Activated CD4-positive, alpha-beta memory T cell treated with anti-CD3 and anti-CD28 coated beads for 36 hours (primary cell): ENCODE data around the gene IGSF8. TPM values are rescaled to one million over a fixed set of nuclear protein-coding genes. Genes with fewer than 3 reads are reported as not detected.

Experiments used
- CTCF ChIA-PET: fragments of 350-600 bp; sonication (Branson Sonifier 250); formaldehyde crosslinking; loops from one replicate; lab custom pipeline; 2021; ENCODE audit warnings: antibody characterized with exemption, inconsistent platforms; lab: Charles Lee
- POLR2A ChIA-PET: fragments of 350-600 bp; sonication (Branson Sonifier 250); formaldehyde crosslinking; loops from one replicate; lab custom pipeline; 2021; ENCODE audit warnings: antibody characterized with exemption; lab: Charles Lee
- DNase-seq: peaks from one replicate; pipeline ENCODE4 v3.0.0-alpha.2; 2020
- H3K27ac Mint-ChIP-seq: one replicate; pipeline ENCODE4 v1.8.0; 2021; ENCODE audit warnings: mixed read lengths
- H3K27me3 Mint-ChIP-seq: one replicate; pipeline ENCODE4 v1.8.0; 2021; ENCODE audit warnings: mixed read lengths
- H3K36me3 Mint-ChIP-seq: one replicate; pipeline ENCODE4 v1.8.0; 2021; ENCODE audit warnings: mixed read lengths
- H3K4me1 Mint-ChIP-seq: one replicate; pipeline ENCODE4 v1.8.0; 2021; ENCODE audit warnings: low read depth, mixed read lengths
- H3K4me3 Mint-ChIP-seq: one replicate; pipeline ENCODE4 v1.8.0; 2021; ENCODE audit warnings: mild to moderate bottlenecking, mixed read lengths
- H3K9me3 Mint-ChIP-seq: one replicate; pipeline ENCODE4 v1.8.0; 2021; ENCODE audit warnings: mixed read lengths
- intact Hi-C: fragments of 100-400 bp; cut with micrococcal nuclease; formaldehyde crosslinking; loops from one replicate; pipeline ENCODE4 v1.15.1; 2023
- total RNA-seq, 2 experiments: library from RNA; stranded (reverse); gene quantifications; one replicate each; pipeline ENCODE4 v1.2.3, GENCODE V29; 2021

The IGSF8 gene
- total RNA-seq, 2 experiments from 2014 or later = 31.2 to 34.5 TPM

DNA sequence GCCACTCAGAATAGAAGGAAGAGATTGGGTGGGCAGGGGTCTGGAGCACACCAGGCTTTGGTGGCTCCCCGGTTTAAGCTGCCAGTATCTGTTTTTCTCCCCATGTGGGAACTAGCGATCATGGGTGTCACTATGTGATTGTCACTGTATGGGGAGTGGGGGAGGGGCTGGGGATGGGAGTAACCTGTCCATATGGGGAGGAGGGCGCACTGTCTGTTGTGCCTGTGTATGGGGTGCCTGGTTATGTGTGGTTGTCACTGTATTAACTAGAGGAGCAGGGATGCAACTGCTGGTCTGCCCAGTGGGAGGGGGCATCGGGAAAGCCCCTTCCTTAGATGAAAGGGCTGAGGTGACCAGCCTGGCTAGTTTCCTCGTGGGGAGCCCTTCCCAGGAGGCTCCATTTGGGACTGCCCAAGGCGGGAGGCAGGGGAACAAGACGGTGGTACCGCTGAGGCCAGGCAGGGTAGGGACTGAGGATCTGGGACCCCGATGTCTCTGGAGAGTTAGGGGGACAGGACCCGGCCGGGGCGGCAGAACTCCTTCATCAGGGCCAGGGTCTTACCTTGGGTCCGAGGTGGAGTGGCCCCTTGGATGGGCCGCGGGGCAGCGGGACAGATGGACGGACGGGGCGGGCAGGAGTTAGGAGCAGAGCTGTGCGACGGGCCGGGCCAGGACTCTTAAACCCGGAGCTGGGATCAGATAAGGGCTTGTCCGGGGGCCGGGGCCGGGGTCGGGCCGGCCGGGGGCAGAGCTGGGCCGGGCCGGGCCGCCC lies 28.8 kb downstream of the IGSF8 start, which contains the start of gene KCNJ10:
TSS of gene KCNJ10 (minus strand) at position 701 of the 772 bp plus-strand sequence. CDS start 27,628 bp downstream, outside the sequence.
- H3K4me3 Mint-ChIP-seq = peak within 1 kb of the TSS; percentile 58
- intact Hi-C loops = no loop called here
- H3K27ac Mint-ChIP-seq = no peak within 1 kb of the TSS
- H3K27me3 Mint-ChIP-seq = peaks cover 38% of the 10 kb centered on the region
- POLR2A ChIA-PET = no interaction called here
- H3K9me3 Mint-ChIP-seq = no peaks in the 10 kb centered on the region
- no peaks in the 10 kb centered on the region for H3K36me3 Mint-ChIP-seq
- DNase-seq = no peak
- H3K4me1 Mint-ChIP-seq = peaks cover 18% of the 10 kb centered on the region
- CTCF ChIA-PET = interaction anchor here (0.6 to 40.4 kb wide), 3 partner anchors 10 to 62 kb away, joined by 3 to 615 read pairs (median 615); partner anchors contain the start of genes KCNJ10 and KCNJ9

DNA sequence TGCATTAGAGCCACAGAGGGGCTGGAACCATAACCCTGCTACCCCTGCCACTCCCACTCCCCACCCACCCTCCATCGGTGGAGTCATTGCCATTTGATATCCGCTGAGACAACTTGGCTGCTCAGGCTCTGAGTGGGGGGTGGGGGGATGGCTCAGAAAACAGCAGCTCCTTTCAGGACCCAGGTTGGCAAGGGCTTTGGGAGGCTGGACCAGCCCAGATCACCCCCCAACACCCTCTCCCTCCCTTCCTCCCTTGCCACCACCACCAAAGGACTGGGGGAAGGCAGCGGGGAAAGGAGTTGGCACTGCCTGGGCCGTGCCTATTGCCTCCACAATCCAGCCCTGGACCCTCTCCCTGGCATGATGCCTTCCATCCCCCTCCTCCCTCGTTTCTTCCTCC lies 30.2 kb downstream of the IGSF8 start:
- H3K4me1 Mint-ChIP-seq = peaks cover 18% of the 10 kb centered on the region
- no peak overlapping the region for H3K4me3 Mint-ChIP-seq
- intact Hi-C loops = no loop called here
- DNase-seq = no peak
- no peaks in the 10 kb centered on the region for H3K36me3 Mint-ChIP-seq
- H3K27ac Mint-ChIP-seq = no peak overlapping the region
- ChIA-PET CTCF (interaction anchor here (0.7 to 40.4 kb wide), 2 partner anchors 11 to 223 kb away, joined by 3 to 615 read pairs; partner anchors contain the start of genes KCNJ10 and KCNJ9), POLR2A (no interaction called here)
- H3K27me3 Mint-ChIP-seq = peaks cover 35% of the 10 kb centered on the region
- no peaks in the 10 kb centered on the region for H3K9me3 Mint-ChIP-seq

DNA sequence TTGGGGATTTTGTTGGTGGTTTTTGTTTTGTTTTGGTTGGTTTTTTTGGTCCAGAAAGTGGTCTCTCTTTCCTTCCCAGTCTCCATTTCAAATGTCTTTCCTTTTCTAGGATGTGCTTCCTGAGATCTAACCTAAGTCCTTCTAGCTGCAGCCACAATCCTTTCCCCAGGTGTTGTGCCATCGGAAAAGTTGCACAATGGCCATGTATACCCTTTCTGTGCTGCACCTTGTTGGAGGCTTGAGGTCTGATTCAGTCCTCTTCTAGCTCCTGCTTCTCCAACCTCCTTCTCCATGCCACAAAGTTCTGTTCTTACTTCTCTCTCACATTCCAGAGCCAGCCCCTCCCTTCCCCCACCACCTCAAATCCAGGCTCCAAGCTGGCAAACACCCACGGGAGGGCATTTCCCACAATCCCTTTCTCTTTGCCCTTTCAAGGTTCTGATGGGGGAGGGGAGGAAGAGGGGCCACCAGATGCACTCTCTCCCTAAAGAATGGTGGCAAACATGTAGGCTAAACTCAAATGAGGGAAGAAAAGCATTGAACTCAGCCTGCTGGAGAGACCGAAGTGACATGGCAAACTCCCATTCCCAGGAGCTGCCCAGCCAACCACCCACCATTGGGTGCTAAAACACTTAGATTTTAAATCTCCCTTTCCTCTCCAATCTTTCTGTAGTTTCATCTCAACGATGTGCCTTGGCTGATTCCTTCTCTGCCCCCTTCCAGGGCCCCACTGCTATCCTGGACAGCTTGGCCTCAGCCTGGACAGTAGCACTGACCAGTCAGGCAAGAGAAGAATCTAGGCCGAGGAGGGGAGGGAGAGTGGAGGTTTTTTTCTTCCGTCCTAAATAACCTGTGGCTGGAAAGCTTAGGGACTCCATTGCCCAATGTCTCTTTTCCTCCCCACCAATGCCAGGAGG lies 31.3 kb downstream of the IGSF8 start:
- CTCF ChIA-PET = interaction anchor here (1.5 to 40.4 kb wide), 2 partner anchors 13 to 21 kb away, joined by 5 to 615 read pairs; partner anchors contain the start of genes KCNJ10 and KCNJ9
- H3K27me3 Mint-ChIP-seq = peaks cover 30% of the 10 kb centered on the region
- POLR2A ChIA-PET = no interaction called here
- H3K4me1 Mint-ChIP-seq = peaks cover 18% of the 10 kb centered on the region
- no peak for DNase-seq
- H3K4me3 Mint-ChIP-seq = no peak overlapping the region
- no peak overlapping the region for H3K27ac Mint-ChIP-seq
- H3K9me3 Mint-ChIP-seq = no peaks in the 10 kb centered on the region
- intact Hi-C loops = no loop called here
- no peaks in the 10 kb centered on the region for H3K36me3 Mint-ChIP-seq

DNA sequence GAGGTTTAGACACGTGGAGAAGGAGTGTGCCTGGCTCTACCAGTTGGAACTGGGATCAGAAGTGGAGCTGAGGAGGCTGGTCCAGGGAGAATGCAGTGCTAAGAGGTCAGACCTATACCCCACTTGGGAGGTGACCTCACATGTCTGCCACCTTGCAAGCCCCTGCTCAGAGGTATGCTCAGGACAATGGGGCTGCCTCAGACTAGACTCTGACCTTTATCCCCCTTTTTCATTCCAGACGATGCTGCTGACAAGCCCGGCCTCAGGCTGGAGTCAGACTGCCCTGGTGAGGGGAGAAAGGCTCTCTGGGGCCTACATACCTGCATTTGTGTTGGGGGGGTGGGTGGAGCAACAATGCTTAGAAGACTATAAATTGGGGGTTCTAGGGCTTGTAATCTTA lies 33.7 kb downstream of the IGSF8 start:
- peaks cover 16% of the 10 kb centered on the region for H3K27me3 Mint-ChIP-seq
- H3K4me3 Mint-ChIP-seq = no peak overlapping the region
- H3K27ac Mint-ChIP-seq = no peak overlapping the region
- no peaks in the 10 kb centered on the region for H3K9me3 Mint-ChIP-seq
- intact Hi-C loops = no loop called here
- DNase-seq = no peak
- no peaks in the 10 kb centered on the region for H3K36me3 Mint-ChIP-seq
- peaks cover 2% of the 10 kb centered on the region for H3K4me1 Mint-ChIP-seq
- ChIA-PET POLR2A (no interaction called here), CTCF (interaction anchor here (2.7 to 40.4 kb wide), 2 partner anchors 15 to 18 kb away, joined by 9 to 615 read pairs; partner anchors contain the start of genes KCNJ10 and KCNJ9)

DNA sequence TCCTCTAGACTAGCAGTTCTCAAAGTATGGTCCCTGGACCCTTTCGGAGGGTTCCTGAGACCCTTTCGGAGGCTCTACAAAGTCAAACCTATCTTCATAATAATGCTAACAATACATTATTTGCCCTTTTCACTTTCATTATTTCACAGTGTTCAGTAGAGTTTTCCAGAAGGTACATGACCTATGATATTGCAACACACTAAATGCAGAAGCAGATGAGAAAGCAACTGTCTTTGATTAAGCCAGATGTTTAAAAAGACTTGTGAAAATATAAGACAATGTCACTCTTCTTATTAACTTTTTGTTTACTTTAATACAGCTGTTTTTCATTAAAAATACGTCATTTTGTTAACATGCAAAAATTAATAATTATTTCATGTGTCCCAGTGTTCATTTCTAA lies 34.3 kb downstream of the IGSF8 start:
- no peaks in the 10 kb centered on the region for H3K36me3 Mint-ChIP-seq
- DNase-seq = no peak
- peaks cover 11% of the 10 kb centered on the region for H3K27me3 Mint-ChIP-seq
- no peak overlapping the region for H3K4me3 Mint-ChIP-seq
- no peaks in the 10 kb centered on the region for H3K4me1 Mint-ChIP-seq
- H3K9me3 Mint-ChIP-seq = no peaks in the 10 kb centered on the region
- intact Hi-C loops = no loop called here
- H3K27ac Mint-ChIP-seq = no peak overlapping the region
- POLR2A ChIA-PET = no interaction called here
- CTCF ChIA-PET = interaction anchor here (2.7 to 40.4 kb wide), 2 partner anchors 15 to 18 kb away, joined by 9 to 615 read pairs; partner anchors contain the start of genes KCNJ10 and KCNJ9

DNA sequence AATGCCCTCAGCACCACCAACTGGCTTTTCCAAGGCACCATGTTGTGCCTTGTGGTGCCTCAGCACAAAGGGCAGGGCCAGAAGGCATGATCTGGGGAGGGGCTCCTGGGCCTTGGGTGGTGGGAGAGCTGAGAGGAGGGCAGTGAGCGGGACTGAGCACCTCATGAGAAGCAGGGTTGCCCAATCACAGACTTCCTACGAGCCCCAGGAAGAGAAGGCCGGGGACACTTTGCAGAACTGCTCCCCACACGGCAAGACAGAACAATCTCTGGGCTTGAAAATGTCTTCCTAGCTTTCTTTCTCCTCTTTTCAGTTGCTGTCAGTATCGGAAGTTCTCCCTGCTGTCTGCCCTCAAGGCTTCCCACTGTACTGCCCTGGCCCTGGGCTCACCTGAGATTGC lies 35.2 kb downstream of the IGSF8 start:
- DNase-seq = no peak
- Mint-ChIP-seq H3K4me3 (no peak overlapping the region), H3K9me3 (no peaks in the 10 kb centered on the region), H3K27ac (no peak overlapping the region), H3K36me3 (no peaks in the 10 kb centered on the region), H3K27me3 (peaks cover 8% of the 10 kb centered on the region), H3K4me1 (no peaks in the 10 kb centered on the region)
- POLR2A ChIA-PET = no interaction called here
- CTCF ChIA-PET = interaction anchor here (2.7 to 40.4 kb wide), 2 partner anchors 16 to 17 kb away, joined by 9 to 615 read pairs; partner anchors contain the start of genes KCNJ10 and KCNJ9
- intact Hi-C loops = no loop called here

DNA sequence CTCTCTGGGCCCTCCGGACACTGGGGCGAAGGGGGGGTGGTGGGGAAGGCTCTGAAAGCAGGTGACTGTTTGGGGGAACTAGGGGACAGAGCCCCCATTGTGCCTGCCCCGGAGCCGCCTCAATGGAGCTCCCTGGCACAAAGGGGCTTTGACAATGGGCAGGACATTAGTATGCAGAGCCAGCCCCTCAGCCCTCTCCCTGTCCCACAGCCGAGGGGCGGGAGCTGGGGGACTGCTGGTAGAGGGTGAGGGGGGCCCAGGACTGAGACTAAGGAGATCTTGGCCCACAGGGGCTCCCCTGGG lies 36.2 kb downstream of the IGSF8 start:
- Mint-ChIP-seq H3K36me3 (no peaks in the 10 kb centered on the region), H3K9me3 (no peaks in the 10 kb centered on the region), H3K27me3 (peaks cover 12% of the 10 kb centered on the region), H3K4me3 (no peak overlapping the region), H3K27ac (no peak overlapping the region), H3K4me1 (no peaks in the 10 kb centered on the region)
- intact Hi-C loops = no loop called here
- DNase-seq = no peak
- ChIA-PET POLR2A (no interaction called here), CTCF (interaction anchor here (2.7 to 40.4 kb wide), 2 partner anchors 16 to 17 kb away, joined by 9 to 615 read pairs; partner anchors contain the start of genes KCNJ10 and KCNJ9)

DNA sequence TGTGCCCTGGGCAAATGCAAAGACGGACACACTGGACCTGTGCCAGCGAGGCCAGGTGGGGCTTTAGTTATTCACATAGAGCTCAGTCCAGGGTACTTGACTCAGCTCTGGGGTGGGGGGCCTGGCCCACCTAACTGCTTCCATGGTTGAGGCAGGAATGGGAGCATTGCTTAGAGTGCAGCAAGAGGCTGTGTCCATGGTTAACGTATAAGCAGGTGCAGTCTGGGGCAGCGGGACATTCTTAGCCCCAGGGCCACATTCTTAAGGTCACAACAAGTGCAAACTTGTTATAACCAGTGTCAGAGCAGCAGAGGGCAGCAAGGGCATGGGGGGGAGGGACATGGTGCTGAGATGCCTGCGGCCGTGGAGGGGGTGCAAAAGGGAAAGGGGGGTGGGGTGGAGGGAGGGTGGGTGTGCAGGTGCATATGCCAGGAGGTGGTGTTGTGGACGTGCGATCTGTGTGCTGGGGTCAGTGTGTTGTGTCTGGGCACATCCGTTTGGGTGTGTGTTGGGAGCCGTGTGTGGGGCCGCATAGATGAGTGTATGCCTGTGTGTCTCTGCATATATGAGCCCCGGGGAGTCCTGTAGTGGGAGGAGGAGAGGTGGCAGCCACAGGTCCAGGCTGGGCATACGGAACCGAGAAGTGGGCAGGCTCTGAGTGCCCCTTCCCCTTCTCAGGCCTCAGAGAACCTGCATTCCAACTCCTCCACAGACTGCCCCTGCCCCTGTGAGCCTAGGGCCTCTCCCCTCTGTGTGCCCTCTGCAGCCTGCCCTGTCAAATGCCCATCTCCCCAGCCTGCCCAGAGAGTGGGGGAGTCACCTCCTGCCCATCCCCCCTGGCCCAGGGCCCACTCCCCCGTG lies 36.8 kb downstream of the IGSF8 start:
- ChIA-PET POLR2A (no interaction called here), CTCF (interaction anchor here (1.1 to 40.4 kb wide), 2 partner anchors 15 to 18 kb away, joined by 3 to 615 read pairs; partner anchors contain the start of genes KCNJ10 and KCNJ9)
- Mint-ChIP-seq H3K36me3 (no peaks in the 10 kb centered on the region), H3K4me1 (no peaks in the 10 kb centered on the region), H3K4me3 (no peak overlapping the region), H3K9me3 (no peaks in the 10 kb centered on the region), H3K27me3 (peaks cover 12% of the 10 kb centered on the region), H3K27ac (no peak overlapping the region)
- DNase-seq = no peak
- intact Hi-C loops = no loop called here

DNA sequence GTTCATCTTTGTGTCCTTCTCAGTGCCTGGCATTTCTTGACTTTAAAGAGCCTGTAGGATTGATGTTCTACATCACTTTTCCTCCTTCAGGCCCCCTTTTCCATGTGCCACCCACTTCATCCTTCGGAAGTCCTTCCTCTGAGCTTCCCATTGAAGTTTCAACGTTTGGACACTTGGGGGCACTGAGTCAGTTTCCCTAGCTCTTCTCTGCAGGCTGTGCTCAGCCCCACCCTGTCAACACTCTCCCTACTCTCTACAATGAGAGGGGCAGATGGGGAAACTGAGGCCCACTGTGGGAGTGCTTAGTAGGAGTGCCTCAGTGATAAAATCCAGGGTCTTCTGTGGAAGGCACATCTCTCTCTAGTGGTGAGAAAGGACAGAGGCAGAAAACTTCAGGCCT lies 40.3 kb downstream of the IGSF8 start:
- no peak overlapping the region for H3K27ac Mint-ChIP-seq
- ChIA-PET CTCF (interaction anchor here (0.6 to 40.4 kb wide), 3 partner anchors 11 to 79 kb away, joined by 3 to 615 read pairs (median 16); partner anchors contain the start of genes KCNJ10 and KCNJ9), POLR2A (no interaction called here)
- H3K27me3 Mint-ChIP-seq = peaks cover 30% of the 10 kb centered on the region
- intact Hi-C loops = no loop called here
- no peaks in the 10 kb centered on the region for H3K4me1 Mint-ChIP-seq
- DNase-seq = no peak
- no peak overlapping the region for H3K4me3 Mint-ChIP-seq
- H3K9me3 Mint-ChIP-seq = no peaks in the 10 kb centered on the region
- H3K36me3 Mint-ChIP-seq = no peaks in the 10 kb centered on the region

DNA sequence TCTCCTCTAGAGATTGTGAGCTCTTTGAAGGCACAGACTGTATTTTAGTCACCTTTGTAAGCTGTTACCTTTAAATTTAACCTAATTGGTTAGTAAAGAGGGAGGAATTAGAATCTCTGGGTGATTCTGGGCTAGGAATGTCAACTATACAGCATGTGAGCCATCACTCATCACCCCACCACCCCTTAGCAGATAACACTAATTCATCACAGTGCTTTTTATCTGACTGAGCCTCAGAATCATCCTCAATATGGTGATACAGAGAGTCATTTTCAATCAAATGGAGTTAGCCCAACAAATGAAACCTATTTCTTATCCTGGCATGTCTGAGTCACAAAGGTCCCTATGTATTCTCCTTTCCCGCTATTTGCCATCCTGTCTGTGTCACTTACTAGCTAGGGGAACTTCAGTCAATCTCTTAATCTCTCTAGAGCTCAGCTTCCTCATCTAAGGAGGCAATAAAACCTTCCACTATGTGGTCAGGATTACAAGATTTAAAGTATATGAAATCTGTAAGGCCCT lies 41.7 kb downstream of the IGSF8 start:
- POLR2A ChIA-PET = no interaction called here
- Mint-ChIP-seq H3K27me3 (peaks cover 37% of the 10 kb centered on the region), H3K4me1 (no peaks in the 10 kb centered on the region), H3K27ac (no peak overlapping the region), H3K9me3 (no peaks in the 10 kb centered on the region), H3K36me3 (no peaks in the 10 kb centered on the region), H3K4me3 (no peak overlapping the region)
- no peak for DNase-seq
- CTCF ChIA-PET = interaction anchor here (40.4 kb wide), 1 partner anchor 23 kb away, joined by 615 read pairs; the partner anchor contains the start of genes KCNJ10 and KCNJ9
- intact Hi-C loops = no loop called here
